ENCODE measurements around the gene GFI1B. TPM values are rescaled to one million over a fixed set of nuclear protein-coding genes. Genes with fewer than 3 reads are reported as not detected.

The GFI1B gene
- total RNA-seq, 1 donor from 2014 or later = not detected

- no peak for TF ChIP-seq CTCF (IDR thresholded peaks at IDR 0.05; ENCODE audit: unreplicated experiment)
- H3K4me3 Mint-ChIP-seq = no peak overlapping the region
- DNase-seq (ENCODE audit: low spot score in 2 of 2, unreplicated experiment in 2 of 2) = no peak
- no peak overlapping the region for H3K27ac Mint-ChIP-seq
- no peaks in the 10 kb centered on the region for H3K9me3 Mint-ChIP-seq
- H3K36me3 Mint-ChIP-seq = no peaks in the 10 kb centered on the region
- no peaks in the 10 kb centered on the region for H3K4me1 Mint-ChIP-seq
- H3K27me3 Mint-ChIP-seq (ENCODE audit: low read depth) = peaks cover 36% of the 10 kb centered on the region
Observed at GRCh38 chr9:132985071-132985350, 6.5 kb downstream of the GFI1B start.

DNA sequence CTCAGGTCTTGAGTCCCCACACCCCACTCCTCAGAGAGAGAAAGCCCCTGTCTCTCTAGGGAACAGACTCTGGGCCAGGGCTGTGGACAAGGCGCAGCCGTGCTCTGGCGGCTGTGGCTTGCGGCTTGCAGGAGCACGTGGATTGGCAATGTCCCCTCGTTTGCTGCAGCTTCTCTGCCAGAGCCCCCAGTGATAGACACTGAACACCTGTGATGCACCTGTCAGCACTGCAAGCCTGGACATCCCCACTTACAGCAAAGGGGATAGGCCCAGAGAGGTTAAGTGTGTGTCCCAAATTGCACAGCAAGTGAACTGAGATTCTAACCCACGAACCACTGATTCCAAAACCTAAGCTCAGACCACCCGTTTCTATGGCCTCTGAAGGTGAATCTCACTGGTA, 7.0 kb downstream of the GFI1B start:
- H3K4me3 Mint-ChIP-seq = no peak overlapping the region
- H3K27ac Mint-ChIP-seq = no peak overlapping the region
- no peak for TF ChIP-seq CTCF (IDR thresholded peaks at IDR 0.05; ENCODE audit: unreplicated experiment)
- no peaks in the 10 kb centered on the region for H3K36me3 Mint-ChIP-seq
- H3K4me1 Mint-ChIP-seq = no peaks in the 10 kb centered on the region
- no peaks in the 10 kb centered on the region for H3K9me3 Mint-ChIP-seq
- no peak for DNase-seq (ENCODE audit: low spot score in 2 of 2, unreplicated experiment in 2 of 2)
- peaks cover 31% of the 10 kb centered on the region for H3K27me3 Mint-ChIP-seq (ENCODE audit: low read depth)

- Mint-ChIP-seq H3K36me3 (no peaks in the 10 kb centered on the region), H3K4me1 (no peaks in the 10 kb centered on the region), H3K4me3 (no peak overlapping the region), H3K27me3 (ENCODE audit: low read depth) (peaks cover 25% of the 10 kb centered on the region), H3K9me3 (no peaks in the 10 kb centered on the region), H3K27ac (no peak overlapping the region)
- DNase-seq (ENCODE audit: low spot score in 2 of 2, unreplicated experiment in 2 of 2) = no peak
- no peak for TF ChIP-seq CTCF (IDR thresholded peaks at IDR 0.05; ENCODE audit: unreplicated experiment)
Observed at GRCh38 chr9:132986114-132986513, 7.6 kb downstream of the GFI1B start.

DNA sequence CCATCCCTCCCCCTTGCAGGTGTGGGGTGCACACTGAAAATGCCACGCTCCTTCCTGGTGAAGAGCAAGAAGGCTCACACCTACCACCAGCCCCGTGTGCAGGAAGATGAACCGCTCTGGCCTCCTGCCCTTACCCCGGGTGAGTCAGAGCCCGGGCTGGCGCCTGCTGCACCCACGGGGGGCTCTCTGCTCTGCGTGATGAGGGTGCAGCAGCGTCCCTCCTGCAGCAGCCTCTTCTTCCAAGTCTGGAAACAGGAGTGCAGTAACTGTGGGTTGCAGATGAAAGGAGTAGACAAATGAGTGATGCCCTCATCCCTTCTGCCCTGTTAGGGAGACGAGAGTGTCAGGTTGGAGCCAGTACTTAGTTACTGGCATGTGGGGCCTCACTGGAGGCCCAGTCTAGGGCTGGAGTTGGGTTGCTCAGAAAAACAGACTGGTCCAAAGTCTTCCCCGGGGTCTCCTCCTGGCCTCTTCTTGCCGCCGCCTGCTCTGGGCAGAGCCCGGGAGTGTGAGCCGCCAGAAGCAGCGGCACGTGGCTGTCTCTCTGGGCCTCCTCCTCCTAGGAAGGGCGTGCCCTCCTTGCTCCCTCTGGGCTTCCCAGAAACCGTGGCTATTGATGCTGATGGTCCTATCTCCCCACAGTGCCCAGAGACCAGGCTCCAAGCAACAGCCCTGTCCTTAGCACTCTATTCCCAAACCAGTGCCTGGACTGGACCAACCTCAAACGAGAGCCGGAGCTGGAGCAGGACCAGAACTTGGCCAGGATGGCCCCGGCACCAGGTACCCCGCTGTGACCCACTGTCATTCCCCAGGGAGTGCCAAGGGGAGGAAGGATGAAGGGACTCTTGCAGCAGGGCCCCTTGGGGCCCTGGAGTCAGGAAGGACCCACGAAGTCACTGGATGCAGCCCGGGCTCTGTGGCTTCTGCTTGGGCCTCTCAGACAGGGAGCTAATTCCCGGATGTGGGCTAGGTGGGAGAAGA, 8.4 kb downstream of the GFI1B start:
- Mint-ChIP-seq H3K27me3 (ENCODE audit: low read depth) (peaks cover 17% of the 10 kb centered on the region), H3K4me1 (no peaks in the 10 kb centered on the region), H3K36me3 (no peaks in the 10 kb centered on the region), H3K4me3 (no peak overlapping the region), H3K9me3 (no peaks in the 10 kb centered on the region), H3K27ac (no peak overlapping the region)
- no peak for TF ChIP-seq CTCF (IDR thresholded peaks at IDR 0.05; ENCODE audit: unreplicated experiment)
- no peak for DNase-seq (ENCODE audit: low spot score in 2 of 2, unreplicated experiment in 2 of 2)

DNA sequence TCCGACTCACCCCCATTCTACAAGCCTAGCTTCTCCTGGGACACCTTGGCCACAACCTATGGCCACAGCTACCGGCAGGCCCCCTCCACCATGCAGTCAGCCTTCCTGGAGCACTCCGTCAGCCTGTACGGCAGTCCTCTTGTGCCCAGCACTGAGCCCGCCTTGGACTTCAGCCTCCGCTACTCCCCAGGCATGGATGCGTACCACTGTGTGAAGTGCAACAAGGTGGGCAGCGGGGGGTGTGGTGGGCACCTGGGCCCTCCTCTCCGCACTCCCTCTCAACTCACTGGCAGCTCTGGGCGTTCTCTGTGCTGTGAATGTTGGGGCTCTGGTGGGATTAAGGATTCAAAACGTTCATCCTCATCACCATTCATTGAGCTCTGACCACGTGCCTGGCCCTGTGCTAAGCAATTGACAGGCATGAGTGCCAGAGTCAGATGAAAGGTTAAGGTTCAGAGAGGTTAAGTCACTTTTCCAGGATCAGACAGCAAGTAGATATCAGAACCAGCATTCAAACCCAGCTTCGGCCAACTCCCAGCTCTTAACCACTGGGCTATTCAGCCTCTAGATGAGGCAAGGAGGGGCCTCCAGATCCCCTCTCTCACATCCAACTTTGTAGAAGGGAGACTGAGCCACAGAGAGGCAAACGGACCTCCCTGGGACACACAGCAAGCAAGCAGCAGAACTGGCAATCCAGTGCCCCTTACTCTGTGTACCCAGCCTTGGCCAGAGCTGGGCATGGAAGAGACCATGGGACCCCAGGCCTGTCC, 9.9 kb downstream of the GFI1B start:
- no peak overlapping the region for H3K27ac Mint-ChIP-seq
- TF ChIP-seq CTCF (IDR thresholded peaks at IDR 0.05; ENCODE audit: unreplicated experiment) = no peak
- H3K36me3 Mint-ChIP-seq = no peaks in the 10 kb centered on the region
- no peak for DNase-seq (ENCODE audit: low spot score in 2 of 2, unreplicated experiment in 2 of 2)
- no peaks in the 10 kb centered on the region for H3K9me3 Mint-ChIP-seq
- H3K4me3 Mint-ChIP-seq = no peak overlapping the region
- peaks cover 14% of the 10 kb centered on the region for H3K27me3 Mint-ChIP-seq (ENCODE audit: low read depth)
- peaks cover 2% of the 10 kb centered on the region for H3K4me1 Mint-ChIP-seq

Measured in mesothelial cell of epicardium (in vitro differentiated cells).